ENCODE data around the gene RNU6-7. TPM values are rescaled to one million over a fixed set of nuclear protein-coding genes. Genes with fewer than 3 reads are reported as not detected.

RNU6-7 gene
- total and polyA plus RNA-seq, 2 donors (not counting 3 experiments of a cell fraction or from before 2014, with no cell fraction given), result not detected

DNA sequence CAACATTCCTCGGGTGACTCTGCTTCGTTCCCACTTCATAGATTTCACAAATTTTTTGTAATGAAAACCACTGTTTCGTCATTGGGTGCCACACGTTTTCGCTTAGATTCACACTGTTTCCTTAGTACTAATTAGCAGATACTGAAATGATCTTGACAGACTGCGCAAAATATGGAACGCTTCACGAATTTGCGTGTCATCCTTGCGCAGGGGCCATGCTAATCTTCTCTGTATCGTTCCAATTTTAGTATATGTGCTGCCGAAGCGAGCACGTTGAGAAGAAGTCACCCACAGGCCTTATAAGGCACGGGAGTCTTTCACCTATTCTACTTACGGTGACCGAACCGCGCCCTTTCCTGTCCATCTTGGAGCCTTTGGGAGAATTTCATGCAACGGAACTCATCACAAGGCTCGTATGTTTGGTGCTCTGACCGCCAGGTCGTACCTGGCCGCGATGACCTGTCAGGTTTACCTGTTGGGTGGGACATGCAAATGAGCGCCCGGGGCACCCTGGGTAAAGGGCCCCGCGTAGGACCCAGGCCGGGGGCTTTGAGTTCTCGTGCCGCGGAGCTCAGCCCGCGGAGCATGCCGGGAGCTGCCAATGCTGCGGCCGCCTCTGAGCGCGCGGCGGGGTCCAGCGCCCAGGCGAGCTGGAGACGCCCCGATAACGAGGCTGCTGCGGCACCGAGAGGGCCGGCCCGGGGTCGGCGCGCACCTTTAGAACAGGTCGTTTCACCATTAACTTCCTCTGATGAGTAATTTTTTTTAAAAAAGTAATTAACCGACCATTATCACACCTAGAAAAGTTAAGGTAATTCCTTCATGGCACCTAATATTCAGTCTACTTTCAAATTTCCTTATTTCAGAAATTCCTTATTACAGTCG is 1.4 kb downstream of the RNU6-7 start, which contains the start of gene RNU6-8:
Gene RNU6-8 (minus strand): TSS at position 272 of the 885 bp plus-strand sequence.
- Histone ChIP-seq H3K4me3 (replicated peaks in 1 of 3; ENCODE audit: insufficient read depth in 1 of 3, low read depth in 1 of 3, low read length in 3 of 3) (peak within 1 kb of the TSS; percentile 55 to 92 (median 78)), H3K4me2 (ENCODE audit: insufficient read depth, low read length) (peak within 1 kb of the TSS; percentile 99), H3K4me1 (ENCODE audit: control insufficient read depth, extremely low read depth, insufficient read depth, low read length) (peaks cover 16% of the 10 kb centered on the region), H3K9ac (replicated peaks; ENCODE audit: extremely low read depth, insufficient read depth, low read length) (peak within 1 kb of the TSS; percentile 87), H3K27me3 (ENCODE audit: control insufficient read depth in 2 of 2, insufficient read depth in 2 of 2, low read length in 2 of 2) (peaks cover 6 to 17% of the 10 kb centered on the region in 2 experiments), H3K9me1 (replicated peaks; ENCODE audit: control insufficient read depth, extremely low read depth, insufficient read depth, low read length) (no peaks in the 10 kb centered on the region), H4K20me1 (replicated peaks; ENCODE audit: control insufficient read depth, extremely low read depth, insufficient read depth, low read length) (no peaks in the 10 kb centered on the region), H3K9me3 (replicated peaks; ENCODE audit: control insufficient read depth, insufficient read depth, low read length) (no peaks in the 10 kb centered on the region), H3K79me2 (ENCODE audit: control insufficient read depth, insufficient read depth, low read length) (no peaks in the 10 kb centered on the region), H3K27ac (ENCODE audit: insufficient read depth, low read depth, low read length) (peak within 1 kb of the TSS; percentile 88), H2AFZ (ENCODE audit: low read depth, low read length) (peak within 1 kb of the TSS; percentile 98), H3K36me3 (ENCODE audit: control insufficient read depth in 2 of 2, extremely low read depth in 1 of 2, insufficient read depth in 2 of 2, low read length in 2 of 2) (no peaks in the 10 kb centered on the region)
- peak; percentile 46 for TF ChIP-seq POLR2A (IDR thresholded peaks at IDR 0.05; ENCODE audit: low read depth, low read length)
- TF ChIP-seq, protein P1, sequence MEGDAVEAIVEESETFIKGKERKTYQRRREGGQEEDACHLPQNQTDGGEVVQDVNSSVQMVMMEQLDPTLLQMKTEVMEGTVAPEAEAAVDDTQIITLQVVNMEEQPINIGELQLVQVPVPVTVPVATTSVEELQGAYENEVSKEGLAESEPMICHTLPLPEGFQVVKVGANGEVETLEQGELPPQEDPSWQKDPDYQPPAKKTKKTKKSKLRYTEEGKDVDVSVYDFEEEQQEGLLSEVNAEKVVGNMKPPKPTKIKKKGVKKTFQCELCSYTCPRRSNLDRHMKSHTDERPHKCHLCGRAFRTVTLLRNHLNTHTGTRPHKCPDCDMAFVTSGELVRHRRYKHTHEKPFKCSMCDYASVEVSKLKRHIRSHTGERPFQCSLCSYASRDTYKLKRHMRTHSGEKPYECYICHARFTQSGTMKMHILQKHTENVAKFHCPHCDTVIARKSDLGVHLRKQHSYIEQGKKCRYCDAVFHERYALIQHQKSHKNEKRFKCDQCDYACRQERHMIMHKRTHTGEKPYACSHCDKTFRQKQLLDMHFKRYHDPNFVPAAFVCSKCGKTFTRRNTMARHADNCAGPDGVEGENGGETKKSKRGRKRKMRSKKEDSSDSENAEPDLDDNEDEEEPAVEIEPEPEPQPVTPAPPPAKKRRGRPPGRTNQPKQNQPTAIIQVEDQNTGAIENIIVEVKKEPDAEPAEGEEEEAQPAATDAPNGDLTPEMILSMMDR (IDR thresholded peaks at IDR 0.05; ENCODE audit: extremely low read depth in 1 of 2, insufficient read depth in 1 of 2, low read depth in 1 of 2, low read length in 2 of 2), result no peak
- dilution Hi-C loops (cut with MboI; ENCODE audit: extremely low pct_ligation_motif_present, low sequenced_read_pairs) (no loop called here), intact Hi-C loops (cut with micrococcal nuclease) (loop anchor here (1.0 to 5.0 kb wide), 7 partner anchors 127 to 783 kb away; partner anchors contain the start of genes DTD2 and HEATR5A)
- FAIRE-seq (peak; percentile 66), DNase-seq (ENCODE audit: low read depth, low spot score) (peak; percentile 88)
- ChIA-PET CTCF (interaction anchor here (0.6 to 1.6 kb wide), 6 partner anchors 10 to 357 kb away, joined by 3 to 7 read pairs (median 4); partner anchors contain the start of gene ARHGAP5), POLR2A (no interaction called here)
- BruUV-seq (replicated peaks), result no TSS peak

DNA sequence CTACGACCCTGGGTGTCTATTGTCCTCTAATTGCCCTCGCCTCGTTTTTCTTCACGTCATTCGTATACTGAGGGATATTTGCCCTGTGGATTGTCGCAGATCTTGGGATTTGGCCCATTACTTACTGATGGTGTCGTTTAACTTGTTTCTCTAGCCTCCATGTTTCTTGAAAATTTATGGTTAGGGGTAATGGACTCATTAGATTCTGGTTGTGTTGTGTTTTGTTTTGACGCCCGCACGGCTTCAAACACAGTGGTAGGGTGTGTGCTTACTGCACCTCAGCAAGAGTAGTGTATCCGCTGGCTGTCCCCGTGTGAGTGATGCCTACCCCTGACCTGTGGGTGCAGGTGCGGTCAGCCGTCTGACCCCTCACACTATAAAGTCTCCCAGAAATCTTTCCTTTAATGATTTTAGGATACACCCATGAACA is 2.1 kb downstream of the RNU6-7 start:
- H4K20me1 ChIP-seq (replicated peaks; ENCODE audit: control insufficient read depth, extremely low read depth, insufficient read depth, low read length), result no peaks in the 10 kb centered on the region
- no peak overlapping the region for H3K27ac ChIP-seq (ENCODE audit: insufficient read depth, low read depth, low read length)
- no peaks in the 10 kb centered on the region for H3K9me3 ChIP-seq (replicated peaks; ENCODE audit: control insufficient read depth, insufficient read depth, low read length)
- peak overlapping the region; percentile 98 for H2AFZ ChIP-seq (ENCODE audit: low read depth, low read length)
- FAIRE-seq, result no peak
- H3K4me3 ChIP-seq (replicated peaks in 1 of 3; ENCODE audit: insufficient read depth in 1 of 3, low read depth in 1 of 3, low read length in 3 of 3), result peak overlapping the region; percentile 55 to 92 (median 78)
- peaks cover 10 to 17% of the 10 kb centered on the region in 2 experiments for H3K27me3 ChIP-seq (ENCODE audit: control insufficient read depth in 2 of 2, insufficient read depth in 2 of 2, low read length in 2 of 2)
- BruUV-seq (replicated peaks), result no TSS peak
- ChIA-PET CTCF (interaction anchor here (0.6 to 1.6 kb wide), 5 partner anchors 10 to 356 kb away, joined by 3 to 7 read pairs (median 4); partner anchors contain the start of gene ARHGAP5), POLR2A (no interaction called here)
- no peaks in the 10 kb centered on the region for H3K79me2 ChIP-seq (ENCODE audit: control insufficient read depth, insufficient read depth, low read length)
- TF ChIP-seq, protein P1 (IDR thresholded peaks at IDR 0.05; ENCODE audit: extremely low read depth in 1 of 2, insufficient read depth in 1 of 2, low read depth in 1 of 2, low read length in 2 of 2), result no peak
- TF ChIP-seq GATA2 (IDR thresholded peaks at IDR 0.05; ENCODE audit: insufficient read depth, insufficient read length, low read depth, low read length), result no peak
- no peak for TF ChIP-seq POLR2AphosphoS5 (IDR thresholded peaks at IDR 0.05; ENCODE audit: insufficient read depth, low read depth, low read length)
- TF ChIP-seq JUN (IDR thresholded peaks at IDR 0.05; ENCODE audit: borderline replicate concordance, insufficient read depth, insufficient read length, low read depth), result no peak
- no peak for TF ChIP-seq EZH2 (IDR thresholded peaks at IDR 0.05; ENCODE audit: borderline replicate concordance, low read depth, low read length, severe bottlenecking)
- TF ChIP-seq, protein P2, sequence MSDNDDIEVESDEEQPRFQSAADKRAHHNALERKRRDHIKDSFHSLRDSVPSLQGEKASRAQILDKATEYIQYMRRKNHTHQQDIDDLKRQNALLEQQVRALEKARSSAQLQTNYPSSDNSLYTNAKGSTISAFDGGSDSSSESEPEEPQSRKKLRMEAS (IDR thresholded peaks at IDR 0.05; ENCODE audit: insufficient read depth, insufficient read length), result no peak
- no peak for TF ChIP-seq FOS (IDR thresholded peaks at IDR 0.05; ENCODE audit: borderline replicate concordance, insufficient read depth, low read length)
- TF ChIP-seq POLR2A (IDR thresholded peaks at IDR 0.05; ENCODE audit: low read depth, low read length), result no peak
- TF ChIP-seq MYC (IDR thresholded peaks at IDR 0.05; ENCODE audit: low read depth, low read length), result no peak
- intact Hi-C loops (cut with micrococcal nuclease), result loop anchor here (1.0 to 5.0 kb wide), 7 partner anchors 128 to 784 kb away; partner anchors contain the start of genes DTD2 and HEATR5A
- peak overlapping the region; percentile 87 for H3K9ac ChIP-seq (replicated peaks; ENCODE audit: extremely low read depth, insufficient read depth, low read length)
- dilution Hi-C loops (cut with MboI; ENCODE audit: extremely low pct_ligation_motif_present, low sequenced_read_pairs), result no loop called here
- no peaks in the 10 kb centered on the region for H3K9me1 ChIP-seq (replicated peaks; ENCODE audit: control insufficient read depth, extremely low read depth, insufficient read depth, low read length)
- no peaks in the 10 kb centered on the region for H3K36me3 ChIP-seq (ENCODE audit: control insufficient read depth in 2 of 2, extremely low read depth in 1 of 2, insufficient read depth in 2 of 2, low read length in 2 of 2)
- peaks cover 16% of the 10 kb centered on the region for H3K4me1 ChIP-seq (ENCODE audit: control insufficient read depth, extremely low read depth, insufficient read depth, low read length)
- H3K4me2 ChIP-seq (ENCODE audit: insufficient read depth, low read length), result peak overlapping the region; percentile 99
- no peak for DNase-seq (ENCODE audit: low read depth, low spot score)

All from endothelial cell of umbilical vein (primary cell).